IPS-18a (cell line): ENCODE measurements around the gene WDR7.

Experiments
- H3K27ac ChIP-seq: one replicate; pipeline ENCODE4 v1.5.1; 2013; ENCODE audit warnings: low read length
- H3K27me3 ChIP-seq: one replicate; pipeline ENCODE4 v1.6.1; 2013; ENCODE audit warnings: mild to moderate bottlenecking, low read length; ENCODE audit not compliant: control insufficient read depth, insufficient read depth
- H3K36me3 ChIP-seq: one replicate; pipeline ENCODE4 v1.6.1; 2013; ENCODE audit warnings: low read depth, low read length; ENCODE audit not compliant: control insufficient read depth
- H3K4me1 ChIP-seq: one replicate; pipeline ENCODE4 v1.6.1; 2013; ENCODE audit warnings: low read depth, low read length; ENCODE audit not compliant: control insufficient read depth
- H3K4me3 ChIP-seq: one replicate; pipeline ENCODE4 v1.5.1; 2013; ENCODE audit warnings: low read length
- H3K9ac ChIP-seq: one replicate; pipeline ENCODE4 v1.6.1; 2013; ENCODE audit warnings: mild to moderate bottlenecking, low read length, moderate library complexity
- H3K9me3 ChIP-seq: one replicate; pipeline ENCODE4 v1.6.1; 2013; ENCODE audit warnings: low read depth, low read length; ENCODE audit not compliant: control insufficient read depth

Gene WDR7

DNA sequence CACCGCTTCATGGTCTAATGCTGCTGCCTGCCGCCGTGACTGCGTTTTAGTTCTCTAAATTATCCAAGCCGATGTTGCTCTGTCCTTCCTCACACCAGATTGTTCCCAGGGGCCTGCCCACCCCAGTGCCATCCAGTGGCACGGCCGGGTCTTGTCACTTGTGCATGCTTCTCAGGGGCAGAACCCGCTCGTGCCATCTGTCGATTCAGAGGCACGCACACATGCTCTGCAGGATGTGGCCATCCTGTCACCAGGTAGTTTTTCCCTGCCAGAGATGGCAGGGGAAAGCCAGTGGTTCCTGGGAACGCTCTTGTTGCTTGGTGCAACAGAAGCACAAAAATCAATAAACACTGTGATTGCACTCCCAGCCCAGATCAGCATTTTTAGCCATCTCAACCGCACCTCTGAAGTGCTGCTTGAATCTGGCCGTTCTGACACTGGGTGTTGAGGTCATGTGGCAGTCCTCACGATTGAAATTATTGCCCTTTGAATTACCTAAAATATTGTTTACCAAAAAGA is 376.1 kb downstream of the WDR7 start:
- H3K9me3 ChIP-seq: no peaks in the 10 kb centered on the region
- no peak overlapping the region for H3K9ac ChIP-seq
- no peaks in the 10 kb centered on the region for H3K36me3 ChIP-seq
- no peak overlapping the region for H3K4me3 ChIP-seq
- H3K27me3 ChIP-seq: no peaks in the 10 kb centered on the region
- no peaks in the 10 kb centered on the region for H3K4me1 ChIP-seq
- H3K27ac ChIP-seq: no peak overlapping the region

DNA sequence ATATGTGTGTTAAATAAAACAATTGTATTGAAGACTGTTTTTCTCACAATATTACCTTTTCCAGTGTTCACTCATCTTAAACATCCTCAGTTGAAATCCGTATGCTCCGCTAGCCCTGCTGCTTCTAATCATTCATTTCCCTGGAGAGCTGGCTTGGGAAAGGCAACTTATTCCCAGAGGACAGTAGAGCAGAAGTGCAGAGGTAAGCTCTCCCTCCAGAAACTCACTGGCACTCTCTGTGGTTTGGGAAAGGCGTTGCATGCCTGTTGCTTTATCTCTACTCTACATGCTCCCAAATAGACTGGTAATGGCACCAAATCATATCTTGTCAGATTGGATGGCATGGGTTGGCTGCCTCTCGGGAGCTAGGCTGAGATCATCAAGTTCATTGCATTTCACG is 378.6 kb downstream of the WDR7 start:
- H3K9ac ChIP-seq: no peak overlapping the region
- no peak overlapping the region for H3K4me3 ChIP-seq
- no peak overlapping the region for H3K27ac ChIP-seq
- H3K27me3 ChIP-seq: no peaks in the 10 kb centered on the region
- no peaks in the 10 kb centered on the region for H3K36me3 ChIP-seq
- no peaks in the 10 kb centered on the region for H3K4me1 ChIP-seq
- no peaks in the 10 kb centered on the region for H3K9me3 ChIP-seq

DNA sequence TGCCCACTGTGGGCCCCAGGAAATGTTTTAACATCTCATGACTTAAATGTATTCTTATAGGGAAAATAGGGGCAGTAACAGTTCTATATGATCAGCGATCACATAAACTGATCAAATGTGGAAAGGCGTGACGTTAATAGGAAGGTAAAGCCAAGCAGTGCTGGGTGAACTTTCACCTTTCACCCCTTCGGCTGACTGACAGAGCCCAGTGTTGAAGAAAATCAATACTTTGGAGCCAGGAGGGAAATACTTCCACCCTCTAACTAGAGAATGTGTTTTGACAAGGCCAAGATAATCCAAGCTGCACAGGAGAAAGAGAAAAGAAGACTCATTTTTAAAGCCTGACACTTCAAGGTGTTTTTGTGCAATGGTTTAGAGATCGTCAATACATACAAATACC is 379.3 kb downstream of the WDR7 start:
- no peak overlapping the region for H3K27ac ChIP-seq
- no peak overlapping the region for H3K4me3 ChIP-seq
- no peaks in the 10 kb centered on the region for H3K4me1 ChIP-seq
- H3K9me3 ChIP-seq: no peaks in the 10 kb centered on the region
- H3K9ac ChIP-seq: no peak overlapping the region
- no peaks in the 10 kb centered on the region for H3K27me3 ChIP-seq
- H3K36me3 ChIP-seq: no peaks in the 10 kb centered on the region

DNA sequence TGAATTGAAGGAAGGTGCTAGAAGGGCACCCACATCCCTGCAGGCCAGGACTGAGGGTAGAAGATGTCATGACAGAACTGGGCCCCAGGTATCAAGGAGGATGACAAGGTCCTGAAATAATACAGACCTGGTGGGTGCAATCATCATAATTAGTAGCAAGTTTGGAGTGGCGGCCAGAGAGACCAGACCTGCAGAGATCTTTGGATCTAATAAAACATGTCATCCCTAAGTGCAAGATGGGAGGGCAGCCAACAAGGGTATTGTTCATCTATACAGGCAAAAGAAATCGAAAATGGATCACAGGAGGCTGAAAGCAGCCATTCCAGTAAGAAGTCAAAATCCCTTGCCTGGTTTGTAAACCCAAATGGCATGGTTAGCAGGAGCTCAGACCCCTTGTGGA is 384.4 kb downstream of the WDR7 start:
- H3K27me3 ChIP-seq: no peaks in the 10 kb centered on the region
- no peaks in the 10 kb centered on the region for H3K36me3 ChIP-seq
- no peaks in the 10 kb centered on the region for H3K4me1 ChIP-seq
- H3K27ac ChIP-seq: no peak overlapping the region
- no peak overlapping the region for H3K9ac ChIP-seq
- no peak overlapping the region for H3K4me3 ChIP-seq
- H3K9me3 ChIP-seq: no peaks in the 10 kb centered on the region

DNA sequence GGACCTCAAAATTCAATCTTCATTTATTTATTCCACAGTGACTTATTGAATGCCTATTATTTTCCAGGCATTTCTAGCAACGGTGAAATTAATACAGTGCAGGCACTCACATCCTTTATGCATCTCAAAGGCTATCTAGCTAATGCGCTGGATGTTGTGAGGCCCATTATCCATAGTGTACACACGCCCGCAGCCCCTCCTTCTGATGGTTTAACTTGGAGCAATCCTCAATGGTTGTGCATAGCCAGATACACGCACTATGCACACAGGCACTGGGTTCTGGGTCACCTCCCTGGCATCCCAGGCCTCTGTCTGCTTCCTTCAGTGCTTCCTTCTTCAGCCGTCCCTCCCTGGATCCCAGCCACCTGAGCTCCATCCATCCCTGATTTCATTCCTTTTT is 387.2 kb downstream of the WDR7 start:
- no peaks in the 10 kb centered on the region for H3K36me3 ChIP-seq
- H3K9me3 ChIP-seq: no peaks in the 10 kb centered on the region
- H3K4me1 ChIP-seq: no peaks in the 10 kb centered on the region
- no peak overlapping the region for H3K9ac ChIP-seq
- H3K27ac ChIP-seq: no peak overlapping the region
- H3K27me3 ChIP-seq: no peaks in the 10 kb centered on the region
- H3K4me3 ChIP-seq: no peak overlapping the region

DNA sequence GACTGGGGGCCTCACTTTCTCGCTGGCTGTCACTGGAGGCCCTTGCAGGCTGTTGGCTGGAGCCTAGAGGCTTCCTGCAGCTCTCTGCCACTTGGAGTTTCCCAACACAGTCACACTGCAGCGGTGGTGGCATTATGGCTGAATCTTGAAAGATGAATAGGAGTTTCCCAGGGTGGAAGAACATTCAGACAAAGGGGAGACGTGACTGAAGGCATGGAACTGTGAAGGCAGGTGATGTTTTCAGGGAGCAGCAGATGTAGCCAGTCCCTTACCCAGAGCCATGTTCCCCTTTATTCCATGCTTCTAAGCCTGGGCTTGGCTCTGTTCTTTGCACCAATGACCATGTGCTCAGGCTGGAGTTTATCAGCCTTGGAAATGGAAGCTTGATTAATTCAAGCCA is 389.0 kb downstream of the WDR7 start:
- Histone ChIP-seq H3K27me3 (no peaks in the 10 kb centered on the region), H3K36me3 (no peaks in the 10 kb centered on the region), H3K9ac (no peak overlapping the region), H3K27ac (no peak overlapping the region), H3K4me1 (no peaks in the 10 kb centered on the region), H3K9me3 (no peaks in the 10 kb centered on the region), H3K4me3 (no peak overlapping the region)

DNA sequence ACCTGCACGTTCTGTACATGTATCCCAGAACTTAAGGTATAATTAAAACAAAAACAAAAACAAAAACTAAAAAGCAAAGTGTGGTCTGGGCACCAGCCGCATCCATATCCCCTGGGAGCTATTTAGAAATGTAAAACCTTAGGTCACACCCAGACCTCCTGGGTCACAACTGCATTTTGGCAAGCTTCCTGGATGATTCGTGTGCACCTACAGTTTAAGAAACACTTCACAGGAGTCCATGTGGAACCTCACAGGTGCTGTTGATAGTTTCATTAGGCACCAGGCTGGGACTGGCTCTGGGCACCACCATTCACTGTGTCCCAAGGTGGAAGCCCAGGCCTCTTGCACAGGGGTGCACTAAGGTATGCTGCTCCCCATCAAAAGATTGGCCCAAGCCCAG is 392.1 kb downstream of the WDR7 start:
- Histone ChIP-seq H3K27ac (no peak overlapping the region), H3K27me3 (no peaks in the 10 kb centered on the region)

DNA sequence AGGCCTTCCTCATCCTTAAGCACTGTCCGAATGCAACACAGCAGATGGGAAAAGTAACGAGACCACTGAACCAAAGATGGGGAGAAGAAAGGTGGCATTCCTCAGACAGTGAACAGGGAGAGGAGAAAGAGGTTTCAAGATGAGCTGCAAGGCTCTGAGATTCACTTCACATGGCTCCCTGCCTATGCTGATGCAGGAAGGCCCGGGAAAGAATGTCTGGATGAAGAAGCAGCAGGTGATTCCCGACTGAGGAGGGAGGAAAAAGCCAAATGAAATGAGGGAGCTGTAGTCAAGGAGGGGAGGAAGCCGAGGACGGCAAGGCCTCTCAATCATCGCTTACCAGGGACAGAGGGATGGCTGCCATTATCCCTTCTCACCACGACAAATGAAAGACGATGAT is 397.2 kb downstream of the WDR7 start:
- no peaks in the 10 kb centered on the region for H3K27me3 ChIP-seq
- no peak overlapping the region for H3K9ac ChIP-seq
- H3K9me3 ChIP-seq: no peaks in the 10 kb centered on the region
- no peak overlapping the region for H3K4me3 ChIP-seq
- no peak overlapping the region for H3K27ac ChIP-seq
- H3K36me3 ChIP-seq: no peaks in the 10 kb centered on the region
- no peaks in the 10 kb centered on the region for H3K4me1 ChIP-seq

More for the DNA sequence above, 392.1 kb downstream of the WDR7 start:
- no peaks in the 10 kb centered on the region for H3K36me3 ChIP-seq
- H3K4me3 ChIP-seq: no peak overlapping the region
- no peak overlapping the region for H3K9ac ChIP-seq
- no peaks in the 10 kb centered on the region for H3K4me1 ChIP-seq
- H3K9me3 ChIP-seq: no peaks in the 10 kb centered on the region

DNA sequence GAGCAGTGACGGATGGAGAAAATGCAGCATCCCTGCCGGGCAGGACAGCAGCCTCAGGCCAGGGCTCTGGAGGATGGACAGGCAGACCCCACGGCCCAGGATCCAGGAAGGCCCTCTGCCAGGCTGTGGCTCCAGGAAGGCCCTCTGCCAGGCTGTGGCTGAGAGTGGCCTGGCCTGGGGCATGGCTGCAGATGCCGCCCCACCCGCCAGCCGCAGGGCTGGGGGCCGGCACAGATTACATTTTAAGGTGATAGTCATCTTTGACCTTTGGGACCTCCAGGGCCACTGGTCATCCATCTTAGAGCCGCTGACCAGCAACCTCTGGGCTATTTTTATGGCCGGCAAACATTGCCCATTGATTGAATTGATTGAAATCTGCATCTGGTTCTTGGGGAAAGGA is 397.7 kb downstream of the WDR7 start:
- Histone ChIP-seq H3K9me3 (no peaks in the 10 kb centered on the region), H3K27me3 (no peaks in the 10 kb centered on the region), H3K4me1 (no peaks in the 10 kb centered on the region), H3K36me3 (no peaks in the 10 kb centered on the region), H3K27ac (no peak overlapping the region), H3K9ac (no peak overlapping the region), H3K4me3 (no peak overlapping the region)

DNA sequence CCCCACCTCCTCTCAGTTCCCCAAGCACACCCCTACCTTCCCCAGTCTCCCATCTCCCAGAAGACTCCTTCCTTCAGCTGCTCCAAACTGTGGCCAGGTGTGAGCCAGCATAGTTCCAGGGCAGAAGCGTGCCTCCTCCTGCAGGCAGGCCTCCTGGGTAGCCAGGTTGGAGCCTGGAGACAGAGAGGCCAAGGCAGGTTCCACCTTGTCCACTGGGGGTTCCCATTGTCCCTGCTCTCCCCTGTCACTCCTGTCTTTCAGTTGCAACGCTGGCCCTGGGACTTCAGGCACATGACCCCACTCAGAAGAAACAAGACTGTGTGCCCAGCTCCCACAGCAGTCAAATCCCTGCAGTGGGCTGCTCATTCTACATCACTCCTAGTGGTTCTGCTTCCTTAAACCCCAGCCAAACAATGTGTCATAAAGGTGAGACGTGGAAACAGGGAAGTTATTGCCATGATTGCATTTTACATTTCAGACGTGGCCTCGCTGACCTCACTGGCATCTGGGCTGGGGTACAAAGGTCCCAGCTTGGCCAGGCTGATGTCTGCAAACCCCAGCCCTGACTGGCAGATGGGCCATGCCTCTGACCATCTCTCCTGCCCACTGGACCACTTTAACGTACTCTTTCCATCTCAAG is 399.3 kb downstream of the WDR7 start:
- Histone ChIP-seq H3K36me3 (no peaks in the 10 kb centered on the region), H3K9me3 (no peaks in the 10 kb centered on the region), H3K27me3 (no peaks in the 10 kb centered on the region), H3K4me1 (no peaks in the 10 kb centered on the region), H3K27ac (no peak overlapping the region), H3K9ac (no peak overlapping the region), H3K4me3 (no peak overlapping the region)

DNA sequence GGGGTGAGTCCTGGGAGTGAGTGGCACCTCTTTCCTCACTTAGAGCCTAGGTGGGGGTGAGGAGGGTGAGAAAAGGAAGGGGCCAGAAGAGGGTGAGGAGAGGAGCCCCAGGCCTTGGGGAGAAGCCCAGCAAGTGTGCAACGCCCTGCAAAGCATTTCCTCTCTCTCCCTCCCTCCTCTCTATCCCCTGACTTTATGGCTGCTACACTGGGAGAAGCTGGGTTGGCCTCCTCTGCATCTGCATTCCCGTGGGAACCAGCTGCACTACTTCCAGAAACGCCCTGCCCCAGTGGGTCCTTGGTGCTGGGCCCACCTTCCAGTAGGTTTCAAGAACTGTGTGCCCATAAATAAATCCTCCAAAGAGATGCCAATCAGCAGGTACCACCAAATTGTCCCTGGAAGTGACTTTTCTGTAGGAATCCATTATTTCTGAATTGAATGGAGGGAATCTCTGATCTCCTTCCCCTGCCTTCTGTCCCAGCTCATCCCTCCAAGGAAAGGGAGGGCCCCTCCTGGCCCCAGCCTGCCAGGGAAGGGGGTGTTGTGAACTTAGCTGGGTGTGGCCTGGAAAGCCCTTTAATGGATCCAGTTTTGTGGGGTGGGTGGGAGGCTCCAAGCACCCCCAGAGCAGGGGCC is 400.0 kb downstream of the WDR7 start:
- H3K27ac ChIP-seq: no peak overlapping the region
- no peaks in the 10 kb centered on the region for H3K36me3 ChIP-seq
- H3K9me3 ChIP-seq: no peaks in the 10 kb centered on the region
- H3K4me1 ChIP-seq: no peaks in the 10 kb centered on the region
- H3K27me3 ChIP-seq: no peaks in the 10 kb centered on the region
- H3K9ac ChIP-seq: no peak overlapping the region
- no peak overlapping the region for H3K4me3 ChIP-seq

DNA sequence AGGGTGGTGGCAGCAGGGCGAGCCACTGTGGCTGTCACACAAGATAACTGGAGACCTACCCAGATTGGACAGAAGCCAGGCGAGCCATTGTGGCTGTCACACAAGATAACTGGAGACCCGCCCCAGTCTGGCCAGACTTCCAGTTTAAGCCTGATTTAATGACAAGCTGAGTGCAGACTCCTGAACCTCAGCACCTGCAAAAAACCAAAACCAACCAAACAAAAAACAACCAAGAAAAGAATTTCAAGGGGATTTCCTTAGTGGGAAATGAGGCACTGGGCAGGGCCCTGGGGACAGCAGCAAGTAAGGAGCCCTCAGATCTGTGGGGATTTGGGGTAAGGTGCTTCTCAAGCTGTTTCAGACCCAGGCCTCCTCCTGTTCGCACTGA is 400.5 kb downstream of the WDR7 start:
- Histone ChIP-seq H3K4me3 (no peak overlapping the region), H3K27ac (no peak overlapping the region), H3K4me1 (no peaks in the 10 kb centered on the region), H3K9me3 (no peaks in the 10 kb centered on the region), H3K9ac (no peak overlapping the region), H3K27me3 (no peaks in the 10 kb centered on the region), H3K36me3 (no peaks in the 10 kb centered on the region)
